Natural killer cell (primary cell): ENCODE data around the gene TRAPPC2L. TPM values are rescaled to one million over a fixed set of nuclear protein-coding genes. Genes with fewer than 3 reads are reported as not detected.

Experiments used
- ATAC-seq, 3 donors: fragments of 150-1000 bp in 2 of 3; fragments of 200-7000 bp in 1 of 3; cut with Tn5 transposase; 1 replicate in 1 of 3; 2 replicates in 2 of 3; pipeline ENCODE4 v1.10.0; 2021; ENCODE audit warnings: mild to moderate bottlenecking in 2 of 3, moderate library complexity in 2 of 3
- DNase-seq, 2 donors: peaks; one replicate each; pipeline versions ENCODE4 v3.0.0 to v3.0.0-alpha.2; 2013 to 2021; ENCODE audit warnings: mixed read lengths in 1 of 2
- H3K27ac ChIP-seq: one replicate; pipeline ENCODE4 v1.5.1; 2013; ENCODE audit warnings: mild to moderate bottlenecking, low read length
- H3K27me3 ChIP-seq: one replicate; pipeline ENCODE4 v1.6.1; 2013; ENCODE audit warnings: low read length; ENCODE audit not compliant: control insufficient read depth, insufficient read depth
- H3K36me3 ChIP-seq: one replicate; pipeline ENCODE4 v1.6.1; 2013; ENCODE audit warnings: low read length; ENCODE audit not compliant: control insufficient read depth, insufficient read depth
- H3K4me1 ChIP-seq: one replicate; pipeline ENCODE4 v1.6.1; 2013; ENCODE audit warnings: low read length; ENCODE audit not compliant: control insufficient read depth, insufficient read depth
- H3K4me3 ChIP-seq: one replicate; pipeline ENCODE4 v1.5.1; 2013; ENCODE audit warnings: low read length
- H3K9me3 ChIP-seq: one replicate; pipeline ENCODE4 v1.6.1; 2013; ENCODE audit warnings: low read length; ENCODE audit not compliant: control insufficient read depth, insufficient read depth
- H3K27ac Mint-ChIP-seq, 2 donors: one replicate each; pipeline ENCODE4 v1.8.0; 2022; ENCODE audit warnings: mild to moderate bottlenecking in 2 of 2, mixed read lengths in 2 of 2, moderate library complexity in 1 of 2
- H3K27me3 Mint-ChIP-seq, 2 donors: one replicate each; pipeline ENCODE4 v1.8.0; 2022; ENCODE audit warnings: low read depth in 2 of 2, mixed read lengths in 2 of 2
- H3K36me3 Mint-ChIP-seq: one replicate; pipeline ENCODE4 v1.8.0; 2022; ENCODE audit warnings: mixed read lengths
- H3K4me1 Mint-ChIP-seq, 2 donors: one replicate each; pipeline ENCODE4 v1.8.0; 2022; ENCODE audit warnings: mixed read lengths in 2 of 2
- H3K4me3 Mint-ChIP-seq: one replicate; pipeline ENCODE4 v1.8.0; 2022; ENCODE audit warnings: mild to moderate bottlenecking, moderate library complexity, mixed read lengths
- H3K9me3 Mint-ChIP-seq, 2 donors: one replicate each; pipeline ENCODE4 v1.8.0; 2022; ENCODE audit warnings: mixed read lengths in 2 of 2
- CTCF ChIP-seq: fragments of 200-600 bp; IDR thresholded peaks from one replicate; pipeline ENCODE4 v1.8.0; 2022; ENCODE audit warnings: antibody characterized with exemption
- WGBS: methylation state at CpG from one replicate; pipeline ENCODE4 v1.1.7; 2013; ENCODE audit warnings: missing lambda C conversion rate; ENCODE audit not compliant: insufficient coverage; 5-methylcytosine and 5-hydroxymethylcytosine counted together
- intact Hi-C: fragments of 100-400 bp; cut with micrococcal nuclease; formaldehyde crosslinking; loops from one replicate; pipeline ENCODE4 v1.14.2; 2022
- total RNA-seq, 4 donors: library from RNA; stranded (reverse); fragments of 120-200 nt in 1 of 4; gene quantifications; one replicate each; pipeline versions ENCODE4 v1.2.3 to v1.2.4, GENCODE V29; 2013 to 2022

The TRAPPC2L gene
- total RNA-seq, 3 donors from 2014 or later (not counting 1 experiment from before 2014, with no cell fraction given): 31.9 to 39.0 (median 36.2) TPM

- Histone ChIP-seq H3K9me3 (no peaks in the 10 kb centered on the region), H3K4me1 (no peaks in the 10 kb centered on the region), H3K27me3 (no peaks in the 10 kb centered on the region), H3K27ac (no peak overlapping the region), H3K36me3 (peaks cover 6% of the 10 kb centered on the region), H3K4me3 (no peak overlapping the region)
- no peaks in the 10 kb centered on the region for H3K9me3 Mint-ChIP-seq
- DNase-seq (no peak), ATAC-seq (no peak)
- no peak overlapping the region for H3K4me3 Mint-ChIP-seq
- TF ChIP-seq CTCF: no peak
- H3K4me1 Mint-ChIP-seq: no peaks in the 10 kb centered on the region
- no peaks in the 10 kb centered on the region for H3K27me3 Mint-ChIP-seq
- 89% methylated on average over 11 of the region's 11 CpGs for WGBS
- H3K36me3 Mint-ChIP-seq: no peaks in the 10 kb centered on the region
- intact Hi-C loops: no loop called here
- H3K27ac Mint-ChIP-seq: no peak overlapping the region
Observed at GRCh38 chr16:88830258-88830657, 26.7 kb upstream of the TRAPPC2L start.

GRCh38 chr16:88830783-88831182 lies 26.1 kb upstream of the TRAPPC2L start:
- Mint-ChIP-seq H3K9me3 (no peaks in the 10 kb centered on the region), H3K27me3 (no peaks in the 10 kb centered on the region), H3K27ac (no peak overlapping the region), H3K36me3 (no peaks in the 10 kb centered on the region), H3K4me3 (no peak overlapping the region), H3K4me1 (no peaks in the 10 kb centered on the region)
- DNase-seq: no peak
- intact Hi-C loops: no loop called here
- H3K4me1 ChIP-seq: no peaks in the 10 kb centered on the region
- H3K27ac ChIP-seq: no peak overlapping the region
- ATAC-seq: no peak
- H3K9me3 ChIP-seq: no peaks in the 10 kb centered on the region
- TF ChIP-seq CTCF: no peak
- peaks cover 6% of the 10 kb centered on the region for H3K36me3 ChIP-seq
- WGBS: 93% methylated on average over 14 of the region's 14 CpGs
- no peaks in the 10 kb centered on the region for H3K27me3 ChIP-seq
- H3K4me3 ChIP-seq: no peak overlapping the region

- Histone ChIP-seq H3K9me3 (no peaks in the 10 kb centered on the region), H3K4me1 (no peaks in the 10 kb centered on the region), H3K27ac (no peak overlapping the region), H3K4me3 (no peak overlapping the region), H3K36me3 (peaks cover 6% of the 10 kb centered on the region), H3K27me3 (no peaks in the 10 kb centered on the region)
- Mint-ChIP-seq H3K4me1 (no peaks in the 10 kb centered on the region), H3K4me3 (no peak overlapping the region), H3K9me3 (no peaks in the 10 kb centered on the region), H3K27ac (no peak overlapping the region), H3K27me3 (no peaks in the 10 kb centered on the region), H3K36me3 (no peaks in the 10 kb centered on the region)
- WGBS: 94% methylated on average over 13 of the region's 13 CpGs
- intact Hi-C loops: no loop called here
- ATAC-seq (no peak), DNase-seq (no peak)
- TF ChIP-seq CTCF: no peak
Observed at GRCh38 chr16:88831838-88832237, 25.1 kb upstream of the TRAPPC2L start.

GRCh38 chr16:88833086-88833485 lies 23.8 kb upstream of the TRAPPC2L start:
- 97% methylated on average over 13 of the region's 13 CpGs for WGBS

More at GRCh38 chr16:88833086-88833485, 23.8 kb upstream of the TRAPPC2L start:
- intact Hi-C loops: no loop called here
- ATAC-seq (no peak), DNase-seq (no peak)
- TF ChIP-seq CTCF: no peak
- no peaks in the 10 kb centered on the region for H3K9me3 Mint-ChIP-seq
- H3K4me1 Mint-ChIP-seq: no peaks in the 10 kb centered on the region
- no peak overlapping the region for H3K27ac Mint-ChIP-seq
- no peaks in the 10 kb centered on the region for H3K36me3 Mint-ChIP-seq
- no peak overlapping the region for H3K4me3 ChIP-seq
- no peak overlapping the region for H3K27ac ChIP-seq
- peaks cover 6% of the 10 kb centered on the region for H3K36me3 ChIP-seq
- no peak overlapping the region for H3K4me3 Mint-ChIP-seq
- no peaks in the 10 kb centered on the region for H3K27me3 ChIP-seq
- no peaks in the 10 kb centered on the region for H3K9me3 ChIP-seq
- no peaks in the 10 kb centered on the region for H3K4me1 ChIP-seq
- H3K27me3 Mint-ChIP-seq: no peaks in the 10 kb centered on the region
